ENCODE data around the gene TAPBP.
"Not testable (repeated sequence)": the region's sequence is repeated elsewhere in the genome, so short reads cannot be mapped to it uniquely, and the experiment has no call there.

Gene TAPBP

GRCh38 chr6:33313709-33314514, at the start of gene TAPBP:
Gene TAPBP (minus strand): TSS chr6:33314078. CDS start chr6:33314041, 37 bp downstream.
- DNase-seq (ENCODE audit: low read depth in 2 of 2), result peak; percentile 71 to 73

GRCh38 chr6:33363486-33363885, 49.6 kb upstream of the TAPBP start:
- not testable (repeated sequence) for DNase-seq (ENCODE audit: low read depth in 2 of 2)

GRCh38 chr6:33359331-33359730, 45.5 kb upstream of the TAPBP start:
- DNase-seq (ENCODE audit: low read depth in 2 of 2), result no peak

- DNase-seq (ENCODE audit: low read depth in 2 of 2), result not testable (repeated sequence)
Observed at GRCh38 chr6:33357160-33357871, 43.4 kb upstream of the TAPBP start.

- no peak for DNase-seq (ENCODE audit: low read depth in 2 of 2)
Observed at GRCh38 chr6:33356295-33356694, 42.4 kb upstream of the TAPBP start.

DNA sequence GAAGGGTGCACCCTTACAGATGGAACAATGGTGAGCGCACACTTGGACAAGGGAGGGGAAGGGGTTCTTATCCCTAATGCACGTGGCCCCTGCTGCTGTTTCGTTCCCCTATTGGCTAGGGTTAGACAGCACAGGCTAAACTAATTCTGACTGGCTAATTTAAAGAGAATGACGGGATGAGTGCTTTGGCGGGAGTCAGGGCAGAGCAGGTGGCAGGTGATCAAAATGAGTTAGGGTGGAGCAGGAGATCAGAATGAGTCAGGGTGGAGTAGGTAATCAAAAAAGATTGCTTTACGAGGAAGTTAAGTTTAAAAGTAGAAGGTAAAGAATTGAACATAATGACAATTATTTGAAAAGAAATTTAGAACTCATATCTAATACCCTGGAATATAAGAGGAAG, 42.0 kb upstream of the TAPBP start:
- not testable (repeated sequence) for DNase-seq (ENCODE audit: low read depth in 2 of 2)

DNA sequence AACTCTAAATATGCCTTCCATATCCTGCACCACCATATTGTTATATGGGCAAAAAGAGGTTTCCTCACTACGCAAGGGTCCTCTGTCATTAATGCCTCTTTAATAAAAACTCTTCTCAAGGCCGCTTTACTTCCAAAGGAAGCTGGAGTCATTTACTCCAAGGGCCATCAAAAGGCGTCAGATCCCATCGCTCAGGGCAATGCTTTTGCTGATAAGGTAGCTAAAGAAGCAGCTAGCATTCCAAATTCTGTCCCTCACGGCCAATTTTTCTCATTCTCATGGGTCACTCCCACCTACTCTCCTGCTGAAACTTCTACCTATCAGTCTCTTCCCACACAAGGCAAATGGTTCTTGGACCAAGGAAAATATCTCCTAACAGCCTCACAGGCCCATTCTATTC, 33.9 kb upstream of the TAPBP start:
- no peak for DNase-seq (ENCODE audit: low read depth in 2 of 2)

DNA sequence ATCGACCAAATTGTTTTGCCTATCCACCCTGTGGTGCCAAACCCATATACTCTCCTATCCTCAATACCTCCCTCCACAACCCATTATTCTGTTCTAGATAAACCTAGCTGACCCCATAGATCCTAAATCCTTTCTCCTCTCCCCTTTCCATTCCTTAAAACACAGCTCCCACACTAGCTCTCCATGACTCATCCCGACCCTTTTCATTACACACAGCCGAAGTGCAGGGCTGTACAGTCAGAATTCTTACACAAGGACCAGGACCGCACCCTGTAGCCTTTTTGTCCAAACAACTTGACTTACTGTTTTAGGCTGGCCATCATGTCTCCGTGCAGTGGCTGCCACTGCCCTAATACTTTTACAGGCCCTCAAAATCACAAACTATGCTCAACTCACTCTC, 33.1 kb upstream of the TAPBP start:
- not testable (repeated sequence) for DNase-seq (ENCODE audit: low read depth in 2 of 2)

GRCh38 chr6:33344701-33345697, 31.1 kb upstream of the TAPBP start:
- peak in 1 of 2 donors; percentile 19 for DNase-seq (ENCODE audit: low read depth in 2 of 2)

GRCh38 chr6:33343953-33344611, 30.2 kb upstream of the TAPBP start:
- DNase-seq (ENCODE audit: low read depth in 2 of 2), result no peak

DNA sequence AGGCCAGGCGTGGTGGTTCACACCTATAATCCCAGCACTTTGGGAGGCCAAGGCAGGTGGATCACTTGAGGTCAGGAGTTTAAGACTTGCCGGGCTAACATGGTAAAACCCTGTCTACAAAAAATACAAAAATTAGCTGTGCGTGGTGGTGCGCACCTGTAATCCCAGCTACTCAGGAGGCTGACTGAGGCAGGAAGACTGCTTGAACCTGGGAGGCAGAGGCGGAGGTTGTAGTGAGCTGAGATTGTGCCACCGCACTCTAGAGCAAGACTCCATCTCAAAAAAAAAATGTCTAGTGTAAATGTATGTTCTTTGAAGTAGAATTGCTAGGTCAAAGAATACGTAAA, 29.7 kb upstream of the TAPBP start:
- DNase-seq (ENCODE audit: low read depth in 2 of 2), result not testable (repeated sequence)

DNA sequence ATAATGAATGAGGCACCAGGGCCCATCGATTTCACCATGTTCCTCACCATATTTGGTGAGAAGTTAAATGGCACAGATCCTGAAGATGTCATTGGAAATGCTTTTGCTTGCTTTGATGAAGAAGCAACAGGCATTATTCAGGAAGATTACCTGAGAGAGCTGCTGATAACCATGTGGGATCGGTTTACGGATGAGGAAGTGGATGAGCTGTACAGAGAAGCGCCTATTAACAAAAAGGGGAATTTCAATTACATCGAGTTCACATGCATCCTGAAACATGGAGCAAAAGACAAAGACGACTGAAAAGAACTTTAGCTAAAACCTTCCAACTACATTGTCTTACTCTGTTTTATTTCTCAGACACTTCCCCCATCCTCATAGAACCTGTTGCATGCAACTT, 25.3 kb upstream of the TAPBP start:
- DNase-seq (ENCODE audit: low read depth in 2 of 2), result no peak

- DNase-seq (ENCODE audit: low read depth in 2 of 2), result no peak
Observed at GRCh38 chr6:33336495-33336894, 22.6 kb upstream of the TAPBP start.

- no peak for DNase-seq (ENCODE audit: low read depth in 2 of 2)
Observed at GRCh38 chr6:33335916-33336315, 22.0 kb upstream of the TAPBP start.

GRCh38 chr6:33333666-33334065, 19.8 kb upstream of the TAPBP start:
- DNase-seq (ENCODE audit: low read depth in 2 of 2), result no peak

GRCh38 chr6:33330736-33331135, 16.9 kb upstream of the TAPBP start:
- DNase-seq (ENCODE audit: low read depth in 2 of 2), result no peak

DNA sequence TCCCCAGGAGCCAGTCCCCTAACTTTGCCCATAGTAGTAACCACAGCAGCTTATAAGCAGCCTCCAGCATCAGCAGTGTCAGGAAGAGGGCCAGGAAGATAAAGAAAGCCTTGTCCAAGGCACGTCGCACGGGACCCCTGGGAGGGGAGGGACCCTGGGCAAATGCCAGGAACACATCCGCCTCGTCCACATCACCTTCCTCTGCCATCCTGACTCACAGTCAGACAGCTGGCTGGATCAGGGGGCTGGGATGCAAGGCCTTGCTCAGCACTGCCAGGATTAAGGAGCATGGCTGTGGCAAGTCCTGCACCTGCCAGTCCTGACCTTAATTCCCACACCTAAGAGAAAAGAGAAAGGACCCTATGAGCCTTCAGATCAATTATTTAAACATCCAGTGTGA, 15.2 kb upstream of the TAPBP start:
- no peak for DNase-seq (ENCODE audit: low read depth in 2 of 2)

GRCh38 chr6:33324125-33324524, 10.2 kb upstream of the TAPBP start:
- DNase-seq (ENCODE audit: low read depth in 2 of 2), result no peak

DNA sequence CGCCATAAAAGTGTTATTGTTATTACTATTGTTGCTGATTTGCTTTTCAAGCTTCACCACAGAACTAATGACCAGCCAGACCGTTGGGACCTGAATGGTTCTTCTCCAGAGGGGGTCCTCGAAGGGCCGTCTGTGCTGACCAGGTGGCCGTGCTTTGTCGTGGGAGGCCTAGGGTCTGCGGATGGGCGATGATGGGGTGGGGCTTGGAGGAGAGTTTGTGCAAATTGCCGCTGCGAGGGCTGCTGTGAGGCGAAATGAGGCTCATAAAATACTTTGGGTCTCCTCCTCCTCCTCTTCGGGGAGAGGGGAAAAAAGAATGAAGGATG, 9.7 kb upstream of the TAPBP start:
- DNase-seq (ENCODE audit: low read depth in 2 of 2), result no peak

DNA sequence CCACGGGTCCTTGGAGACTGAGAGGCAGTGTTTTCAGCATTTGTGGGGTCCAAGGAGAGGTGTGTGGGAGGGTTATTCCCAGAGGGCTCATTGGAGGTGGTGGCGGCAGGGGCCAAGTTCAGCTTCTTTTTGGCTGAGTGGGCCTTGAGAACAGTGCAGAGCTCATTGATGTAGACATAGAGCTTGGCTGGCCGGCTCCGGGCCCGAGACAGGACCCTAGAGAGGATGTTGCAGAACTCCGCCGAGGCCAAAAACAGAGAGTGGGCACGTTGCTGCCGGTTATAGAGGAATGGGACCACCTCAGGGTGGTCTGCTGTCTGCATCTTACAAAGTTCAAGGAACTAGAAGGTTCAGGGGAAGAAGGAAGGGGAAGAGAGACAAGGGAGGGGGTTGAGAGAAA, 7.3 kb upstream of the TAPBP start:
- DNase-seq (ENCODE audit: low read depth in 2 of 2), result no peak

- no peak for DNase-seq (ENCODE audit: low read depth in 2 of 2)
Observed at GRCh38 chr6:33320315-33321181, 6.7 kb upstream of the TAPBP start.

All from activated CD4-positive, alpha-beta T cell treated with anti-CD3 and anti-CD28 coated beads for 24 hours (primary cell).